Heart left ventricle (tissue), 13 donors: ENCODE measurements around the gene BMP8A.
"Not testable (repeated sequence)": the region's sequence is repeated elsewhere in the genome, so short reads cannot be mapped to it uniquely, and the experiment has no call there.

Source experiments
- CTCF ChIP-seq, 12 donors: fragments of 200-600 bp; sonication (generic) in 4 of 12; IDR thresholded peaks; one replicate each; pipeline versions ENCODE4 v1.5.0 to v1.8.0; 2018 to 2022; ENCODE audit warnings: antibody characterized with exemption in 12 of 12, mild to moderate bottlenecking in 5 of 12
- POLR2A ChIP-seq, 2 donors: fragments of 450-650 bp; IDR thresholded peaks; one replicate each; pipeline ENCODE4 v1.6.1; 2017; ENCODE audit warnings: antibody characterized with exemption in 2 of 2, mild to moderate bottlenecking in 2 of 2, moderate library complexity in 2 of 2
- donor health status: ischemic (EF 13 %, LVEDD 7.1; RV severe dilation, severe dysfunction).
- donor health status: DM: no; HTN: yes; CAD: no.
- donor health status: DM: no; HTN: no; CAD: no.
- donor health status: ischemic (EF 25% LVEDD 6.9; RV normal size, moderate dysfunction).
- donor health status: ischemic (EF 25% LVEDD 5.7; RV mildly dilated, moderate dysfunction).
- donor health status: ischemic (EF 35%, LVEDD 5.7; RV mildly dilated, moderate dysfunction).
- donor health status: nonischemic (EF 11% LVEDD 7.7; RV severe dilation, severe dysfunction).
- donor health status: DM: yes; HTN: yes; CAD: no.
- donor health status: PGD.
- donor health status: ischemic (EF 29% LVEDD 5.4; RV normal size, mild dysfunction).
- donor health status: nonischemic (EF 23%, LVEDD 6.1; RV moderate dilation, normal function).

GRCh38 chr1:39493043-39493810 is 1.8 kb downstream of the BMP8A start:
- not testable (repeated sequence) for TF ChIP-seq POLR2A, CTCF (IDR thresholded peaks at IDR 0.05)
